Mesenteric fat pad (tissue), 1 donor: ENCODE data around the gene DLEC1. TPM values are rescaled to one million over a fixed set of nuclear protein-coding genes. Genes with fewer than 3 reads are reported as not detected.

Experiments used
- total RNA-seq: library from RNA; stranded (reverse); fragmentation: NEBNext Ultra II Directional; extraction: Animal tissue kit (Norgen Biotek cat#: 25700); gene quantifications from one replicate; pipeline ENCODE4 v1.2.1, GENCODE V29; 2021
- donor health status: DM: yes; HTN: yes; CAD: no.

DLEC1 gene
- total RNA-seq, 1 donor from 2014 or later = 1.9 TPM

Other genes starting within 250 kb of the DLEC1 start
- 19.0 TPM for gene CTDSPL, start 177.3 kb upstream of the DLEC1 start, total RNA-seq
- 4.3 TPM for gene VILL, start 48.4 kb upstream of the DLEC1 start, total RNA-seq
- 18.5 TPM for gene PLCD1, start 9.6 kb upstream of the DLEC1 start, total RNA-seq
- 67.6 TPM for gene ACAA1, start 97.9 kb downstream of the DLEC1 start, total RNA-seq
- gene MYD88, start 99.5 kb downstream of the DLEC1 start, total RNA-seq = 40.0 TPM
- gene OXSR1, start 126.3 kb downstream of the DLEC1 start, total RNA-seq = 51.8 TPM
- gene SLC22A13, start 226.6 kb downstream of the DLEC1 start, total RNA-seq = 1.00 TPM
- 0.48 TPM for gene SLC22A14, start 243.1 kb downstream of the DLEC1 start, total RNA-seq